ENCODE measurements around the gene MBOAT2. TPM values are rescaled to one million over a fixed set of nuclear protein-coding genes. Genes with fewer than 3 reads are reported as not detected.

The MBOAT2 gene
- total RNA-seq, 6 donors from 2014 or later, result 18.8 to 39.2 (median 24.1) TPM

Other genes with a start within 250 kb of the MBOAT2 start
- 100 to 1,000 TPM in 2 of 6 donors, 10 to 100 TPM in 4; 58.2 to 136 (median 69.9) TPM for gene KIDINS220, start 166.1 kb downstream of the MBOAT2 start, total RNA-seq
- gene ASAP2, start 203.1 kb upstream of the MBOAT2 start, total RNA-seq, result 10 to 100 TPM; 20.4 to 26.0 (median 23.4) TPM